Amniotic stem cell (primary cell): ENCODE results near the gene FBXW8.

Source experiments
- DNase-seq: peaks from one replicate; lab custom pipeline; 2025; lab: John Stamatoyannopoulos, UW

FBXW8 gene

DNA sequence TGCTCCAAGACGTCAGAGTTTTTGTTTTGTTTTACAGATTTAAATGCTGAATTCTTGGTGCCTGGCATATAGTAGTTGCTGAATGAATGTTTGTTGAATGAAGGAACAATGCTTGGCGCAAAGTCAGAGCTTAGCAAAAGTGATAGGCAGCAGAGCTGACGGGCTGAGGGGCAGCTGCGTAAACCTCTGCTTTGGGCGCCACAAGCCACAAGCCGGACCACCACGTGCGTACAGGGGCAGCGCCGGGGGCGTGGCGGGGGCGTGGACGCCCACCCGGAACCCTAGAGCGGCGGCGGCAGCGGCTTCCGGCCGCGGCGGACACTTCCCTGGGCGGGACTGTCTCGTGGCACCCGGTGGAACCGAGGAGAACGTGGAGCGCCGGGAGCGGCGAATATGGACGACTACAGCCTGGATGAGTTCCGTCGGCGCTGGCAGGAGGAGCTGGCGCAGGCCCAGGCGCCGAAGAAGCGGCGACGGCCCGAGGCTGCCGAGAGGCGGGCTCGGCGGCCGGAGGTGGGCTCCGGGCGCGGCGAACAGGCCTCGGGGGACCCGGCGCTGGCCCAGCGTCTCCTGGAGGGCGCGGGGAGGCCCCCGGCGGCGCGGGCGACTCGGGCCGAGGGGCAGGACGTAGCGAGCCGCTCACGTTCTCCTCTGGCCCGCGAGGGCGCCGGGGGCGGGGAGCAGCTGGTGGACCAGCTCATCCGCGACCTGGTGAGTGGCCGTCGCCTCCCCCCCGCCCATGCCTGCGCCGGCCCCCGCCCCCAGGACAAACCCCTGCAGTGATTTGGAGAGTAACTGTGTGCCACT lies at the start of gene FBXW8:
FBXW8 (plus strand) TSS at position 306 of the 807 bp plus-strand sequence; CDS start at position 394, 88 bp downstream.
- no peak for DNase-seq

GRCh38 chr12:116861320-116861719 lies 49.4 kb upstream of the FBXW8 start:
- peak; percentile 54 for DNase-seq

DNA sequence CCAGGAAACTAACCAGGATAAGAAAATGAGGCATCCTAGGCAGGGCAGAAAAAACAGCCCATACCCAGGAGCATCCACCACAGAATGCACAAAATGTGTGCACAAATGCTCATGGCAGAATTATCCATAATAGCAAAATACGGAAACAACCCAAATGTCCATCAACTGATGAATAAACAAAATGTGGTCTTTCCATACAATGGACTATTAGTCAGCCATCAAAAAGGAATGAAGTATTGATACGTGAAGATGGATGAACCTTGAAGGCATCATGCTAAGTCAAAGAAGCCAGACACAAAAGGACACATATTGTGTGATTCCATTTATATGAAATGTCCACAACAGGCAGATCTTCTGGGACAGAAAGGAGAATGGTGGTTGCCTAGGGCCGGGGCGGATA lies 48.6 kb upstream of the FBXW8 start:
- no peak for DNase-seq

DNA sequence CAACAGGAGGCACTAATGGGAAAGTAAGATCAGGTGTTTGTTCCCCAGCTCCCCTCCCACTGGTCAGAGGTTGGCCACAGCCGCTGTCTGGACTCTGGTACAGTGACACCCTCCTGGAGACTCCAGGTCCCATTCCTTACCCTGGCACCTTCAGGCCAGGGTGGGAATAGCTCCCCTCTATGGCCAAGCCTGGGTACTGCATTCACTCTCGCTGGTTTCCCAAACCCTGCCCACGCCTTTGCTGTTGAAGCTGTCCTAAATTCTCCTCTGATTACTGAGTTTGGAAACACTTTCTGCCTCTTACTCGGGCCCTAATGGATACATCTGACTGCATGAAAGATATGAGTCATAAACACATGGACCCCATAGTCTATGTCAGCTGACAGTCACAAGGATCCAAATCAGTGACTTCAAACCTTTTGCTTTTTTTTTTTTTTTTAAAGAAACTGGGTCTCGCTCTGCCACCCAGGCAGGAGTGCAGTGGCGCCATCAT lies 47.4 kb upstream of the FBXW8 start:
- DNase-seq = no peak

- DNase-seq = peak; percentile 68
Measured at GRCh38 chr12:116864371-116865160, 46.2 kb upstream of the FBXW8 start.

DNA sequence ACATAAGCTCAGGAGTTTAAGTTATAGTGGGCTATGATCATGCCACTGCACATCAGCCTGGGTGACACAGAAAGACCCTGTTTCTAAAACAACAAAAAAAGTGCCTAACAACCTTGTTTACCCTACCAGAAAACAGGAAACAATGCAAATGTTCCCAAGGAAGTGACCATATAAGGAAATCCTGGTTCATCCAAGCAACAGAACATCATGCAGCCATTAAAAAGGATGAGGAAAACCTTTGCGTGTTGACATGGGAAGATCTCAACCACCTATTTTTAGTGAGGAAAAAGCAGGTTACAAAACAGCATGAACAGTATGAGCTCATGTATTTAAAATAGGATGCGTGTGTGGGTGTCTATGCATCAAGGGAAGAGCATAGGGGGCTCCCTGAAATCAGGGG lies 43.2 kb upstream of the FBXW8 start:
- no peak for DNase-seq

DNA sequence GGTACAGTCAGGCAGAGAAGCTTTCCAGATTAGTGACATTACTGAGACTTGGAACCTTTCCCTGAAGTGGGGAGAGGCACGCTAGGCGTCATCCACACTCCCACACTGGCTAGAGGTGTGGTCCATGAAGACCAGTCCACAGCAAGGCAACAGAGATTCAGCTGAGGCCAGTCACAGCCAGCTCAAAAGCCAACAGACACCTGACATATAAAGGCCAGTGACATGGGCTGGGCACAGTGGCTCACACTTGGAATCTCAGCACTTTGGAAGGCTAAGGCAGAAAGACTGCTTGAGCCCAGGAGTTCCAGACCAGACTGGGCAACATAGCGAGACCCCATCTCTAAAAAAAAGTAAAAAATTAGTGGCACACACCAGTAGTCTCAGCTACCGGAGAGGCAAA lies 40.4 kb upstream of the FBXW8 start:
- no peak for DNase-seq

- no peak for DNase-seq
Measured at GRCh38 chr12:116874324-116874995, 36.3 kb upstream of the FBXW8 start.

DNA sequence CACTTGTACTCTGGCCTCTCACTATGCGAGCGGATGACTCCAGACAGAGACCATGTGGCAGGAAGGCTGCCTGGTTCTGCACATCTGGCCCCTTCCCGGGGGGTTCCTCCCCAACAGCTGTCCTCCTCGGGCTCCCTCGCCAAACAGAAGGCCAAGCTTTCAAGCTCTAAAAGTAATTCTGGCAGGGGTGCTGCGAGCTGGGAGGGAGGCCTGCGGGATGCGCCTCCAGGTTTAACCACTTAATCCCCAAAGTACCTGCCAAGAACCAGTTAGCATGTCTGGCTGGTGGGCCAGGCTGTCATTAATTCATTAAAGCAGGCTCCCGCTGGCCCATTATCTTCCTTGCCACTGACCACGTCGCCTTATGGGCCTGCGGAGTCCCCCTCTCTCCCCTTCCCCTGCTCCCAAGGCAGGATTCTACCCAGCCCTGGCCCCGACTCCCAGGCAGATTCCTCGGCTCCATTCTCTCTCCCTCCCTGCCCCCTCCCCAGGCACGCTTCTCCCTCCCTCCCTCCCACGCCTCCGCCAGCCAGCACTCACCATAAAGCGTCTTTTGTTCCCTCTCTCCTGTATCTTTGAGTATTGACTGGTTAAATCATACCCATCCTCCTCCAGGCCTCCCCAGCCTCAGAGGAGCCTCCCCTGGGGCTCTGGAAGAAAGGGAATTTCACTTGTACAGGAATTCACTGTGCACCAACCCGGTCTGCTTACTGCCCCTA lies 34.4 kb upstream of the FBXW8 start:
- no peak for DNase-seq

DNA sequence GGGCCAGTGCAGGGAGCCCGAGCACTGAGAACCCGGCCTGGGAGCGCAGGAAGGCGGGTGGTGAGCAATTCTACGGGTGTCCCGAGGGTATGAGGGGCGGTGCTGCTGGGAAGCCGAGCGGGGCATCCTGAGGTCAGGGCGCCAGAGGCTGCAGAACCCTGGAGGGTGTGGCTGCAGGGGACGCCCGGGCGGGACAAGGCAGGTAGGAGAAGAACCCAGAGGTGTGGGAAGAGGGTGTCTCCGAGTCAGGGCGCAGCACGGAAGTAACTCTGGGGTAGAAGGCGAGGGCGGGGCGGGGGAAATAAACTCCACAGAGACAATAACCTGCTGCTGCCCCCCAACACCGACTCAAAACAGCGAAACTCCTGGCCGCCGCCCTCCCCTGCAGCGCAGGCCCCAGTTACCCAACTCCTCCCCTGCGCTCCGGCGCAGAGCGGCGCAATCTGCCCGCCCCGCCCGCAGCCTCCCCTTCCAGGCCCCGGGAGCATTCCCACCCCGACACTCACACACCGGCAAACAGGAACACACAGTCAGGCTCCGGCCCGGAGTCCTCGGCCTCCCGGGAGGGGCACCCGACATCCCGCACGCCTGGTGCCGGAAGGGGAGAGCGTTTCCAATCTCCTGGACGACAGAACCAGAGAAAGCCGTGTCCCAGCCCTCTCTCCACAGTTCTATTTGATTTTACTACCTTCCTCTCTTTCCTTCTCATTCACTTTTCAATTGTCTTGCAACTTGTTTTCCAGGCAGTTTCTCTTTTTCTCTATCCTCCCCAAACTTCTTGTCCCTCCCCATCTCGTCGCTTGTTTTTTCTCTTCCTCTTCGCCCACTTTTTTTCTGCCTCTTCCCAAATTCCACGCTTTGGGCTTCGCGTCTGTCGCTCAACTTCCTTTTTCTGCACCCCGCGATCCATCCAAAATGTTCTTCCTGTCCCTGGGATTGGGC lies 31.9 kb upstream of the FBXW8 start:
- no peak for DNase-seq

DNA sequence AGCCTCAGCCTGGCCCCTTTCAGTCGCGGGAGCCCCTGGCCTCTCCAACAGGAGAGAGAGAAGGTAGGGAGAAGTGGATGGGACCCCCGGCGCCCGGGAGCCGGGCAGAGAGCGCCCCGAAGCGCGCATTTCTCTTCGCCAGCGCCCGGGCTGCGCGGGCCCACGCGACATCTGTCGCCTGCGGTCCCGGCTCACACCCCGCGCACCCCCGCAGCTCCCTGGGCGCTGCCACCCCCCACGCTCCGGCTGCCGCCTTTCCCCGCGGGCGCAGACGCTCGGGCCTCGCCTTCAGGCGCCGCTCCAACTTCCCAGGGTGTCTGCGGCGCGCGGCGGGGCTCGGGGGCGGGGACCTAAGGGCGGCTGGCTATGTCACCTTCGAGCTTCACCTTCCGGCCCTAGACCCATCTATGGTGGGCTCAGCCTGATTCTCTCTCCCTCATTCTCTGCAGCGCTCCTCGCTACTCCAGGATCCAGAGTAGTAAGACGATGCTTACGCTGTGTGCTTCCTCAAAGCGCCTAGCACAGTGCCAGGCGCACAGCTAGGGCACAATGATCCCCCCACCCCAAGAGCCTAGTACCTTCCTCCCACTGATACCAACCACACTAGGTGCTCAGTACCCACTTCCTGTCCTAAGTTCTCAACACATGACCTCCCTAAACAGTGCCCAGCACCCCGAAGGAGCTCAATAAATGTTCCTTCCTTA lies 31.1 kb upstream of the FBXW8 start:
- DNase-seq = no peak

- DNase-seq = no peak
Measured at GRCh38 chr12:116880213-116880816, 30.4 kb upstream of the FBXW8 start.

- no peak for DNase-seq
Measured at GRCh38 chr12:116880817-116881324, 29.9 kb upstream of the FBXW8 start.

DNA sequence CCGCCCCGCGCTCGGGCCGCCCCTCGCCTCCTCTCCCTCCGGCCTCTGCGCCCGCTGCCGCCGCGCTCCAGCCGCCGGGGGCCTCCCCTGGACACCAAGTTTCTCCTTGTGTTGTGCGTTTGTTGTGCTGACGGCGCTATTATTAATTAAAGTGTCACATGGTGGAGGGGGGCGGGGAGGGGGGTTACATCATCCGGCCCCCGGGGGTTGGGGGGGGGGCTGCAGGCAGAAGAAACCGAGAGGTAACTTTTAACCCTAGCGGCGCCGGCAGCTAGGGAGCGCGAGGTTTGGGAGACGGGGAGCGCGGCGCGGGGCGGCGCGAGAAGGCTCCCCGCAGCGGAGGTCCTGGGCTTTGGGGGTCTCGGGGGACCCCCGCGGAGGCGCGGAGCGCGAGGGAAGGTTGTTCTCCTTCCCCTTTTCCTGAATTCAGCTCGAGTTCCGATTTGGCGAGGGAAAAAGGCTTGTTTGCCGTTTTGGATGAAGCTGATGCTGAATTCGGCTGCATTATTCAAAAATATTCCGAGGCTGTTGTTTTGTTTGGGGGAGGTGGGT lies 29.3 kb upstream of the FBXW8 start, which contains the start of gene HRK:
HRK (minus strand) TSS at position 117 of the 552 bp plus-strand sequence. CDS start 134 bp downstream, outside the sequence.
- DNase-seq = no peak

- no peak for DNase-seq
Measured at GRCh38 chr12:116881877-116882507, 28.8 kb upstream of the FBXW8 start.

DNA sequence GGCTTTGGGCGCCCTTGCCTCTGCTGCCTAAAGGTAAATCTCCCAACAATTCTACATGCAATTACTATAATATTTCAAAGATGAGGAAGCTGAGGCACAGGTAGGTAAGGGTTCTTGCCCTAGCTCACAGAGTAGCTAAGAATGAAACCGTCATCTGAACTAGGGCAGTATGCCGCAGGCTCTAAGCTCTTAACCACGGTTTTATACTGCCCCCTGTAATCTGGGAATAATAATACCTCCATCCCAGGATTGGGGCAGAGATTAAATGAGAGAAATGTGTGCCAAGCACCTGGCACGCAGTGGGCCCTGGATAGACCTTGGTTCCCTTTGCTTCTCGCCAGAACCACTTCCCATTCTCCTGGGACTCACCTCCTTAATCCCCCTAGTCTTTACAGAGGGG lies 28.0 kb upstream of the FBXW8 start:
- no peak for DNase-seq

DNA sequence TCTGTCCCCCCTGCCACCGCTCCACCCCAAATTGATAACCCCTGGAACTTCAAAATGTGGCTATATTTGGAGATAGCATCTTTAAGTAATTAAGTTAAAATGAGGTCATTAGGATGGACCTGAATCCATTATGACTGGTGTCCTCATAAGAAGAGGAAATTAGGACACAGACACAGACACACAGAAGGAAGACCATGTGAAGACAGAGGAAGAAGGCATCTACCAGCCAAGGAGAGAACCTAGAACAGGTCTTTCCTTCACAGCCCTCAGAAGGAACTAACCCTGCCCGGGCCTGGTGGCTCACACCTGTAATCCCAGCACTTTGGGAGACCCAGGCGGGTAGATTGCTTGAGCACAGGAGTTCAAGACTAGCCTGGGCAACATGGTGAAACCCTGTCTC lies 25.9 kb upstream of the FBXW8 start:
- DNase-seq = no peak

GRCh38 chr12:116885491-116885890 lies 25.3 kb upstream of the FBXW8 start:
- no peak for DNase-seq

- no peak for DNase-seq
Measured at GRCh38 chr12:116887244-116887643, 23.5 kb upstream of the FBXW8 start.
